GM23338 (cell line): ENCODE measurements around the gene CORO2A. TPM values are rescaled to one million over a fixed set of nuclear protein-coding genes. Genes with fewer than 3 reads are reported as not detected.

Experiments
- ATAC-seq: fragments of 200-7000 bp; cut with Tn5 transposase; 3 replicates; pipeline ENCODE4 v1.9.1; 2020
- DNase-seq: peaks from one replicate; pipeline ENCODE4 v3.0.0-alpha.2; 2015; ENCODE audit warnings: low spot score
- H2AFZ ChIP-seq: fragments of 200-600 bp; sonication (generic); 2 replicates; pipeline ENCODE4 v1.8.0; 2016; ENCODE audit warnings: antibody characterized with exemption, mild to moderate bottlenecking, moderate library complexity
- H3F3A ChIP-seq: fragments of 200-600 bp; sonication (generic); replicated peaks from 2 replicates; pipeline ENCODE4 v1.8.0; 2017; ENCODE audit warnings: antibody characterized with exemption, mixed run types, low read depth
- H3K27ac ChIP-seq: fragments of 200-600 bp; sonication (generic); 2 replicates; pipeline ENCODE4 v1.6.1; 2016; ENCODE audit warnings: low read depth
- H3K27me3 ChIP-seq: fragments of 200-600 bp; sonication (generic); 2 replicates; pipeline ENCODE4 v1.8.0; 2016; ENCODE audit warnings: mild to moderate bottlenecking, mixed run types, moderate library complexity; ENCODE audit not compliant: insufficient read depth
- H3K36me3 ChIP-seq: fragments of 200-600 bp; sonication (generic); 2 replicates; pipeline ENCODE4 v1.8.0; 2016; ENCODE audit warnings: mild to moderate bottlenecking; ENCODE audit not compliant: insufficient read depth
- H3K4me1 ChIP-seq: fragments of 200-600 bp; sonication (generic); 2 replicates; pipeline ENCODE4 v1.8.0; 2016; ENCODE audit warnings: mild to moderate bottlenecking, moderate library complexity; ENCODE audit not compliant: insufficient read depth
- H3K4me2 ChIP-seq: fragments of 200-600 bp; sonication (generic); 2 replicates; pipeline ENCODE4 v1.7.1; 2017; ENCODE audit warnings: mixed run types
- H3K4me3 ChIP-seq: fragments of 200-600 bp; sonication (generic); 2 replicates; pipeline ENCODE4 v1.6.1; 2016; ENCODE audit warnings: mixed run types
- H3K79me2 ChIP-seq: fragments of 200-600 bp; sonication (generic); replicated peaks from 2 replicates; pipeline ENCODE4 v1.8.0; 2017; ENCODE audit warnings: mild to moderate bottlenecking; ENCODE audit not compliant: insufficient read depth
- H3K9me2 ChIP-seq: fragments of 200-600 bp; sonication (generic); 2 replicates; pipeline ENCODE4 v1.8.0; 2017; ENCODE audit not compliant: insufficient read depth
- H4K20me1 ChIP-seq: fragments of 200-600 bp; sonication (generic); replicated peaks from 2 replicates; pipeline ENCODE4 v1.8.0; 2017; ENCODE audit warnings: mild to moderate bottlenecking; ENCODE audit not compliant: insufficient read depth
- H3K27ac Mint-ChIP-seq: 2 replicates; pipeline ENCODE4 v1.8.0; 2020; ENCODE audit warnings: inconsistent platforms, mild to moderate bottlenecking, moderate library complexity, mixed read lengths
- H3K27me3 Mint-ChIP-seq: 3 replicates; pipeline ENCODE4 v1.8.0; 2022; ENCODE audit warnings: low read depth, mild to moderate bottlenecking, moderate library complexity, mixed read lengths, inconsistent platforms; ENCODE audit not compliant: insufficient read depth, poor library complexity
- H3K36me3 Mint-ChIP-seq: 3 replicates; pipeline ENCODE4 v1.8.0; 2021; ENCODE audit warnings: low read depth, mild to moderate bottlenecking, inconsistent platforms, moderate library complexity, mixed read lengths
- H3K4me1 Mint-ChIP-seq: 3 replicates; pipeline ENCODE4 v1.8.0; 2020; ENCODE audit warnings: mild to moderate bottlenecking, inconsistent platforms, mixed read lengths
- H3K4me3 Mint-ChIP-seq: 3 replicates; pipeline ENCODE4 v1.8.0; 2021; ENCODE audit warnings: moderate library complexity, mild to moderate bottlenecking, inconsistent platforms, mixed read lengths
- H3K9me3 Mint-ChIP-seq: 3 replicates; pipeline ENCODE4 v1.8.0; 2020; ENCODE audit warnings: moderate library complexity, mild to moderate bottlenecking, inconsistent platforms, mixed read lengths
- CREB1 ChIP-seq: fragments of 250-450 bp; sonication (Bioruptor Pico); IDR thresholded peaks from 2 replicates; pipeline ENCODE4 v1.5.0; 2020; ENCODE audit warnings: low read depth, mild to moderate bottlenecking, moderate library complexity
- EZH2 ChIP-seq: fragments of 200-600 bp; sonication (generic); IDR thresholded peaks from one replicate; pipeline ENCODE4 v1.8.0; 2017; ENCODE audit warnings: antibody characterized with exemption, mild to moderate bottlenecking, low read depth; ENCODE audit not compliant: unreplicated experiment
- EZH2phosphoT487 ChIP-seq: fragments of 200-600 bp; sonication (generic); IDR thresholded peaks from one replicate; pipeline ENCODE4 v1.8.1; 2018; ENCODE audit warnings: antibody characterized with exemption; ENCODE audit not compliant: unreplicated experiment
- JUNB ChIP-seq: IDR thresholded peaks from one replicate; pipeline ENCODE4 v1.6.1; 2016; ENCODE audit warnings: antibody characterized with exemption; ENCODE audit not compliant: unreplicated experiment
- NANOG ChIP-seq: IDR thresholded peaks from 2 replicates; pipeline ENCODE4 v1.6.1; 2016; ENCODE audit warnings: antibody characterized with exemption, borderline replicate concordance
- POLR2AphosphoS5 ChIP-seq: IDR thresholded peaks from 2 replicates; pipeline ENCODE4 v1.6.1; 2016; ENCODE audit warnings: antibody characterized with exemption, low read depth
- STAT1 ChIP-seq: IDR thresholded peaks from one replicate; pipeline ENCODE4 v1.6.1; 2016; ENCODE audit warnings: antibody characterized with exemption; ENCODE audit not compliant: unreplicated experiment
- ZNF114 ChIP-seq: fragments of 250-450 bp; sonication (Bioruptor Pico); IDR thresholded peaks from 2 replicates; pipeline ENCODE4 v1.5.0; 2020; ENCODE audit warnings: mild to moderate bottlenecking, moderate library complexity
- ZNF331 ChIP-seq: fragments of 250-450 bp; sonication (Bioruptor Pico); IDR thresholded peaks from 2 replicates; pipeline ENCODE4 v1.5.0; 2020; ENCODE audit warnings: low read depth, mild to moderate bottlenecking, moderate library complexity
- polyA plus RNA-seq: library from polyadenylated mRNA; unstranded; fragments of >200 nt; fragmentation: Nextera tagmentation; extraction: Ambion mirVana; gene quantifications from 2 replicates; pipeline ENCODE4 v1.2.1, GENCODE V29; 2016
- total RNA-seq: library from RNA; depleted of rRNA; stranded (reverse); fragments of >200 nt; shearing (Covaris generic); gene quantifications from 2 replicates; pipeline ENCODE4 v1.2.3, GENCODE V29; 2014
- TF ChIP-seq, protein P1 (sequence below), 2 experiments: fragments of 200-600 bp in 1 of 2; sonication (generic) in 1 of 2; conservative IDR thresholded peaks; 2 replicates each; pipeline versions ENCODE4 v1.5.1 to v1.6.1; 2016 to 2017; ENCODE audit warnings: antibody characterized with exemption in 2 of 2, low read depth in 2 of 2, mild to moderate bottlenecking in 2 of 2, moderate library complexity in 1 of 2
- TF ChIP-seq, protein P2 (sequence below): fragments of 250-450 bp; sonication (Bioruptor Pico); IDR thresholded peaks from 2 replicates; pipeline ENCODE4 v1.5.0; 2020; ENCODE audit warnings: mild to moderate bottlenecking, moderate library complexity
- TF ChIP-seq, protein P3 (sequence below): IDR thresholded peaks from 2 replicates; pipeline ENCODE4 v1.6.1; 2016; ENCODE audit warnings: antibody characterized with exemption
- TF ChIP-seq, protein P4 (sequence below): IDR thresholded peaks from one replicate; pipeline ENCODE4 v1.6.1; 2018; ENCODE audit warnings: antibody characterized with exemption; ENCODE audit not compliant: unreplicated experiment

Gene CORO2A
- total and polyA plus RNA-seq, 2 experiments from 2014 or later, result 12.9 to 27.6 TPM

DNA sequence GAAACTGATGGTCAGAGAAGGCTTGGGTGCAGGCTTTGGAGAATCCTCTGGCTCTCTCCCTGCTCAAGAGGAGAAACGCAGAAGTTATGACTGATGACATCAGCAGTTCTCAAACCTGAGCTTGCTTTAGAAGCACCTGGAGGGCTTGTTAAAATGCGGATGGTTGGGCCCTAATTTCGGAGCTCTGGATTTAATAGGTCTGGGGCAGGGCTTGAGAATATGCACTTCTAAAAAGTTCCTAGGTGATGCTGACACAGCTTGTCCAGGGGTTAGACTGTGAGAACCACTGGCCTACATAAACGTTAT lies 36.6 kb upstream of the CORO2A start:
- peaks cover 2% of the 10 kb centered on the region for H3K27me3 Mint-ChIP-seq

More for the DNA sequence above, 36.6 kb upstream of the CORO2A start:
- H3K9me2 ChIP-seq, result no peaks in the 10 kb centered on the region
- H3K4me2 ChIP-seq, result no peak overlapping the region
- Mint-ChIP-seq H3K36me3 (peaks cover 7% of the 10 kb centered on the region; the same call in 1 of the 3 replicates), H3K27ac (no peak overlapping the region), H3K4me1 (no peaks in the 10 kb centered on the region), H3K4me3 (no peak overlapping the region), H3K9me3 (no peaks in the 10 kb centered on the region)
- no peak for ATAC-seq
- TF ChIP-seq, protein P1, sequence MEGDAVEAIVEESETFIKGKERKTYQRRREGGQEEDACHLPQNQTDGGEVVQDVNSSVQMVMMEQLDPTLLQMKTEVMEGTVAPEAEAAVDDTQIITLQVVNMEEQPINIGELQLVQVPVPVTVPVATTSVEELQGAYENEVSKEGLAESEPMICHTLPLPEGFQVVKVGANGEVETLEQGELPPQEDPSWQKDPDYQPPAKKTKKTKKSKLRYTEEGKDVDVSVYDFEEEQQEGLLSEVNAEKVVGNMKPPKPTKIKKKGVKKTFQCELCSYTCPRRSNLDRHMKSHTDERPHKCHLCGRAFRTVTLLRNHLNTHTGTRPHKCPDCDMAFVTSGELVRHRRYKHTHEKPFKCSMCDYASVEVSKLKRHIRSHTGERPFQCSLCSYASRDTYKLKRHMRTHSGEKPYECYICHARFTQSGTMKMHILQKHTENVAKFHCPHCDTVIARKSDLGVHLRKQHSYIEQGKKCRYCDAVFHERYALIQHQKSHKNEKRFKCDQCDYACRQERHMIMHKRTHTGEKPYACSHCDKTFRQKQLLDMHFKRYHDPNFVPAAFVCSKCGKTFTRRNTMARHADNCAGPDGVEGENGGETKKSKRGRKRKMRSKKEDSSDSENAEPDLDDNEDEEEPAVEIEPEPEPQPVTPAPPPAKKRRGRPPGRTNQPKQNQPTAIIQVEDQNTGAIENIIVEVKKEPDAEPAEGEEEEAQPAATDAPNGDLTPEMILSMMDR (conservative IDR thresholded peaks at IDR 0.05; ENCODE audit: low read depth in 2 of 2), result no peak
- TF ChIP-seq JUNB, result no peak
- TF ChIP-seq, protein P2, sequence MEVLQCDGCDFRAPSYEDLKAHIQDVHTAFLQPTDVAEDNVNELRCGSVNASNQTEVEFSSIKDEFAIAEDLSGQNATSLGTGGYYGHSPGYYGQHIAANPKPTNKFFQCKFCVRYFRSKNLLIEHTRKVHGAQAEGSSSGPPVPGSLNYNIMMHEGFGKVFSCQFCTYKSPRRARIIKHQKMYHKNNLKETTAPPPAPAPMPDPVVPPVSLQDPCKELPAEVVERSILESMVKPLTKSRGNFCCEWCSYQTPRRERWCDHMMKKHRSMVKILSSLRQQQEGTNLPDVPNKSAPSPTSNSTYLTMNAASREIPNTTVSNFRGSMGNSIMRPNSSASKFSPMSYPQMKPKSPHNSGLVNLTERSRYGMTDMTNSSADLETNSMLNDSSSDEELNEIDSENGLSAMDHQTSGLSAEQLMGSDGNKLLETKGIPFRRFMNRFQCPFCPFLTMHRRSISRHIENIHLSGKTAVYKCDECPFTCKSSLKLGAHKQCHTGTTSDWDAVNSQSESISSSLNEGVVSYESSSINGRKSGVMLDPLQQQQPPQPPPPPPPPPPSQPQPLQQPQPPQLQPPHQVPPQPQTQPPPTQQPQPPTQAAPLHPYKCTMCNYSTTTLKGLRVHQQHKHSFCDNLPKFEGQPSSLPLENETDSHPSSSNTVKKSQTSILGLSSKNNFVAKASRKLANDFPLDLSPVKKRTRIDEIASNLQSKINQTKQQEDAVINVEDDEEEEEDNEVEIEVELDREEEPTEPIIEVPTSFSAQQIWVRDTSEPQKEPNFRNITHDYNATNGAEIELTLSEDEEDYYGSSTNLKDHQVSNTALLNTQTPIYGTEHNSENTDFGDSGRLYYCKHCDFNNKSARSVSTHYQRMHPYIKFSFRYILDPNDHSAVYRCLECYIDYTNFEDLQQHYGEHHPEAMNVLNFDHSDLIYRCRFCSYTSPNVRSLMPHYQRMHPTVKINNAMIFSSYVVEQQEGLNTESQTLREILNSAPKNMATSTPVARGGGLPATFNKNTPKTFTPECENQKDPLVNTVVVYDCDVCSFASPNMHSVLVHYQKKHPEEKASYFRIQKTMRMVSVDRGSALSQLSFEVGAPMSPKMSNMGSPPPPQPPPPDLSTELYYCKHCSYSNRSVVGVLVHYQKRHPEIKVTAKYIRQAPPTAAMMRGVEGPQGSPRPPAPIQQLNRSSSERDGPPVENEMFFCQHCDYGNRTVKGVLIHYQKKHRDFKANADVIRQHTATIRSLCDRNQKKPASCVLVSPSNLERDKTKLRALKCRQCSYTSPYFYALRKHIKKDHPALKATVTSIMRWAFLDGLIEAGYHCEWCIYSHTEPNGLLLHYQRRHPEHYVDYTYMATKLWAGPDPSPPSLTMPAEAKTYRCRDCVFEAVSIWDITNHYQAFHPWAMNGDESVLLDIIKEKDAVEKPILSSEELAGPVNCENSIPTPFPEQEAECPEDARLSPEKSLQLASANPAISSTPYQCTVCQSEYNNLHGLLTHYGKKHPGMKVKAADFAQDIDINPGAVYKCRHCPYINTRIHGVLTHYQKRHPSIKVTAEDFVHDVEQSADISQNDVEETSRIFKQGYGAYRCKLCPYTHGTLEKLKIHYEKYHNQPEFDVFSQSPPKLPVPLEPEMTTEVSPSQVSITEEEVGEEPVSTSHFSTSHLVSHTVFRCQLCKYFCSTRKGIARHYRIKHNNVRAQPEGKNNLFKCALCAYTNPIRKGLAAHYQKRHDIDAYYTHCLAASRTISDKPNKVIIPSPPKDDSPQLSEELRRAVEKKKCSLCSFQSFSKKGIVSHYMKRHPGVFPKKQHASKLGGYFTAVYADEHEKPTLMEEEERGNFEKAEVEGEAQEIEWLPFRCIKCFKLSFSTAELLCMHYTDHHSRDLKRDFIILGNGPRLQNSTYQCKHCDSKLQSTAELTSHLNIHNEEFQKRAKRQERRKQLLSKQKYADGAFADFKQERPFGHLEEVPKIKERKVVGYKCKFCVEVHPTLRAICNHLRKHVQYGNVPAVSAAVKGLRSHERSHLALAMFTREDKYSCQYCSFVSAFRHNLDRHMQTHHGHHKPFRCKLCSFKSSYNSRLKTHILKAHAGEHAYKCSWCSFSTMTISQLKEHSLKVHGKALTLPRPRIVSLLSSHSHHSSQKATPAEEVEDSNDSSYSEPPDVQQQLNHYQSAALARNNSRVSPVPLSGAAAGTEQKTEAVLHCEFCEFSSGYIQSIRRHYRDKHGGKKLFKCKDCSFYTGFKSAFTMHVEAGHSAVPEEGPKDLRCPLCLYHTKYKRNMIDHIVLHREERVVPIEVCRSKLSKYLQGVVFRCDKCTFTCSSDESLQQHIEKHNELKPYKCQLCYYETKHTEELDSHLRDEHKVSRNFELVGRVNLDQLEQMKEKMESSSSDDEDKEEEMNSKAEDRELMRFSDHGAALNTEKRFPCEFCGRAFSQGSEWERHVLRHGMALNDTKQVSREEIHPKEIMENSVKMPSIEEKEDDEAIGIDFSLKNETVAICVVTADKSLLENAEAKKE (CRISPR knock-in tag), result no peak
- no peak for TF ChIP-seq STAT1
- no peak for TF ChIP-seq EZH2phosphoT487
- TF ChIP-seq CREB1 (CRISPR knock-in tag), result no peak
- no peak for TF ChIP-seq EZH2
- no peak for TF ChIP-seq ZNF114 (CRISPR knock-in tag)
- TF ChIP-seq, protein P3, sequence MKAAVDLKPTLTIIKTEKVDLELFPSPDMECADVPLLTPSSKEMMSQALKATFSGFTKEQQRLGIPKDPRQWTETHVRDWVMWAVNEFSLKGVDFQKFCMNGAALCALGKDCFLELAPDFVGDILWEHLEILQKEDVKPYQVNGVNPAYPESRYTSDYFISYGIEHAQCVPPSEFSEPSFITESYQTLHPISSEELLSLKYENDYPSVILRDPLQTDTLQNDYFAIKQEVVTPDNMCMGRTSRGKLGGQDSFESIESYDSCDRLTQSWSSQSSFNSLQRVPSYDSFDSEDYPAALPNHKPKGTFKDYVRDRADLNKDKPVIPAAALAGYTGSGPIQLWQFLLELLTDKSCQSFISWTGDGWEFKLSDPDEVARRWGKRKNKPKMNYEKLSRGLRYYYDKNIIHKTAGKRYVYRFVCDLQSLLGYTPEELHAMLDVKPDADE, result no peak
- TF ChIP-seq NANOG, result no peak
- no peak for TF ChIP-seq POLR2AphosphoS5
- TF ChIP-seq, protein P4, sequence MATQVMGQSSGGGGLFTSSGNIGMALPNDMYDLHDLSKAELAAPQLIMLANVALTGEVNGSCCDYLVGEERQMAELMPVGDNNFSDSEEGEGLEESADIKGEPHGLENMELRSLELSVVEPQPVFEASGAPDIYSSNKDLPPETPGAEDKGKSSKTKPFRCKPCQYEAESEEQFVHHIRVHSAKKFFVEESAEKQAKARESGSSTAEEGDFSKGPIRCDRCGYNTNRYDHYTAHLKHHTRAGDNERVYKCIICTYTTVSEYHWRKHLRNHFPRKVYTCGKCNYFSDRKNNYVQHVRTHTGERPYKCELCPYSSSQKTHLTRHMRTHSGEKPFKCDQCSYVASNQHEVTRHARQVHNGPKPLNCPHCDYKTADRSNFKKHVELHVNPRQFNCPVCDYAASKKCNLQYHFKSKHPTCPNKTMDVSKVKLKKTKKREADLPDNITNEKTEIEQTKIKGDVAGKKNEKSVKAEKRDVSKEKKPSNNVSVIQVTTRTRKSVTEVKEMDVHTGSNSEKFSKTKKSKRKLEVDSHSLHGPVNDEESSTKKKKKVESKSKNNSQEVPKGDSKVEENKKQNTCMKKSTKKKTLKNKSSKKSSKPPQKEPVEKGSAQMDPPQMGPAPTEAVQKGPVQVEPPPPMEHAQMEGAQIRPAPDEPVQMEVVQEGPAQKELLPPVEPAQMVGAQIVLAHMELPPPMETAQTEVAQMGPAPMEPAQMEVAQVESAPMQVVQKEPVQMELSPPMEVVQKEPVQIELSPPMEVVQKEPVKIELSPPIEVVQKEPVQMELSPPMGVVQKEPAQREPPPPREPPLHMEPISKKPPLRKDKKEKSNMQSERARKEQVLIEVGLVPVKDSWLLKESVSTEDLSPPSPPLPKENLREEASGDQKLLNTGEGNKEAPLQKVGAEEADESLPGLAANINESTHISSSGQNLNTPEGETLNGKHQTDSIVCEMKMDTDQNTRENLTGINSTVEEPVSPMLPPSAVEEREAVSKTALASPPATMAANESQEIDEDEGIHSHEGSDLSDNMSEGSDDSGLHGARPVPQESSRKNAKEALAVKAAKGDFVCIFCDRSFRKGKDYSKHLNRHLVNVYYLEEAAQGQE, result no peak
- TF ChIP-seq ZNF331 (CRISPR knock-in tag), result no peak
- H3K79me2 ChIP-seq, result no peaks in the 10 kb centered on the region
- H2AFZ ChIP-seq, result no peak overlapping the region
- no peak overlapping the region for H3K27ac ChIP-seq
- no peak for DNase-seq
- no peaks in the 10 kb centered on the region for H3K36me3 ChIP-seq
- H3K4me1 ChIP-seq, result no peaks in the 10 kb centered on the region
- no peaks in the 10 kb centered on the region for H3K27me3 ChIP-seq
- no peak overlapping the region for H3K4me3 ChIP-seq
- no peaks in the 10 kb centered on the region; the same call in 1 of the 2 replicates for H4K20me1 ChIP-seq
- H3F3A ChIP-seq, result no peaks in the 10 kb centered on the region
